AG04450 (cell line): Measurements from ENCODE around the gene SVOP. TPM values are rescaled to one million over a fixed set of nuclear protein-coding genes. Genes with fewer than 3 reads are reported as not detected.

Experiments used
- CTCF ChIA-PET: fragments of 300-600, 350-600 bp; formaldehyde crosslinking; extraction: SDS; loops from one replicate; lab custom pipeline; 2022; ENCODE audit warnings: antibody characterized with exemption, inconsistent platforms; lab: Charles Lee
- POLR2A ChIA-PET: fragments of 350-600 bp; formaldehyde crosslinking; extraction: SDS; loops from one replicate; lab custom pipeline; 2021; ENCODE audit warnings: antibody characterized with exemption, inconsistent platforms; lab: Yijun Ruan, JAX
- DNase-seq: peaks from one replicate; pipeline ENCODE4 v3.0.0-alpha.2; 2011; ENCODE audit warnings: low read depth, low spot score
- H3K27ac ChIP-seq: one replicate; pipeline ENCODE4 v1.5.1; 2012; ENCODE audit warnings: low read depth, low read length, control low read depth
- H3K27me3 ChIP-seq: one replicate; pipeline ENCODE4 v1.6.0; 2012; ENCODE audit warnings: low read length; ENCODE audit not compliant: control insufficient read depth, insufficient read depth
- H3K4me3 ChIP-seq: 2 replicates; pipeline ENCODE4 v1.5.1; 2011; ENCODE audit warnings: mild to moderate bottlenecking, low read depth, low read length, control low read depth
- H3K9me3 ChIP-seq: 2 replicates; pipeline ENCODE4 v1.5.1; 2012; ENCODE audit warnings: low read length; ENCODE audit not compliant: control insufficient read depth, insufficient read depth
- polyA plus RNA-seq: library from polyadenylated mRNA; depleted of rRNA; stranded (reverse); fragments of >200 nt; gene quantifications from 2 replicates; pipeline ENCODE4 v1.2.3, GENCODE V29; 2011
- TF ChIP-seq, protein P1 (sequence below): IDR thresholded peaks from 2 replicates; pipeline ENCODE4 v1.5.1; 2011; ENCODE audit warnings: low read depth, low read length, control low read depth, inconsistent platforms

The SVOP gene
- polyA plus RNA-seq, 1 experiment, result not detected

DNA sequence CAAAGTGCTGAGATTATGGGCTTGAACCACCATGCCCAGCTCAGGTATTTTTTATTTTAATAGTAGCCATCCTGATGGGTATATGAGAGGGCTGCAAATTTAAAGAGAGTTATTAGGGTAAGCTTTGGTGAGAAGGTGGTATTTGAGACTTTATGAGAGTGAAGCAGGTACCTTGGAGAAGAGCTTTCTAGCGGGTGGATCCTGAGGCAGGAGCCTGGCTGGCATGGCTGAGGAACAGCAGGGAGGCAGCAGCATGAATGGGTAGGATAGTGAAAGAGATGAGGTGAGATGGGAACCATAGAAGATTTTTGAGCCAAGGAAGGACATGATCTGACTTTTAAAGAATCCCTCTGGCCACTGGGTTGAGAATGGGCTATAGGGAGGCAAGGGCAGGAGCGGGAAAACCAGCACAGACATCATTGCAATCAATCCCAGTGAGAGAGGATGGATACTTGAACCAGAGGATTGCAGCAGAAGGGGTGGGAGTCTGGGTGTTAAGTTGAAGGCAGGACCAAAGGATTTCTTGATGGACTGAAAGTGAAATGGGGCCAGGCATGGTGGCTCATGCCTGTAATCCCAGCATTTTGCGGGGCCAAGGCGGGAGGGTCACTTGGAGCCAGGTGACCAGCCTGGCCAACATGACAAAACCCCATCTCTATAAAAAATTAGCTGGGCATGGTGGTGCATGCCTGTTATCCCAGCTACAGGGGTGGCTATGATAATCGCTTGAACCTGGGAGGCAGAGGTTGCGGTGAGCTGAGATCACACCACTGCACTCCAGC lies 5.7 kb downstream of the SVOP start:
- POLR2A ChIA-PET, result no interaction called here
- TF ChIP-seq, protein P1, sequence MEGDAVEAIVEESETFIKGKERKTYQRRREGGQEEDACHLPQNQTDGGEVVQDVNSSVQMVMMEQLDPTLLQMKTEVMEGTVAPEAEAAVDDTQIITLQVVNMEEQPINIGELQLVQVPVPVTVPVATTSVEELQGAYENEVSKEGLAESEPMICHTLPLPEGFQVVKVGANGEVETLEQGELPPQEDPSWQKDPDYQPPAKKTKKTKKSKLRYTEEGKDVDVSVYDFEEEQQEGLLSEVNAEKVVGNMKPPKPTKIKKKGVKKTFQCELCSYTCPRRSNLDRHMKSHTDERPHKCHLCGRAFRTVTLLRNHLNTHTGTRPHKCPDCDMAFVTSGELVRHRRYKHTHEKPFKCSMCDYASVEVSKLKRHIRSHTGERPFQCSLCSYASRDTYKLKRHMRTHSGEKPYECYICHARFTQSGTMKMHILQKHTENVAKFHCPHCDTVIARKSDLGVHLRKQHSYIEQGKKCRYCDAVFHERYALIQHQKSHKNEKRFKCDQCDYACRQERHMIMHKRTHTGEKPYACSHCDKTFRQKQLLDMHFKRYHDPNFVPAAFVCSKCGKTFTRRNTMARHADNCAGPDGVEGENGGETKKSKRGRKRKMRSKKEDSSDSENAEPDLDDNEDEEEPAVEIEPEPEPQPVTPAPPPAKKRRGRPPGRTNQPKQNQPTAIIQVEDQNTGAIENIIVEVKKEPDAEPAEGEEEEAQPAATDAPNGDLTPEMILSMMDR, result no peak
- CTCF ChIA-PET, result no interaction called here

DNA sequence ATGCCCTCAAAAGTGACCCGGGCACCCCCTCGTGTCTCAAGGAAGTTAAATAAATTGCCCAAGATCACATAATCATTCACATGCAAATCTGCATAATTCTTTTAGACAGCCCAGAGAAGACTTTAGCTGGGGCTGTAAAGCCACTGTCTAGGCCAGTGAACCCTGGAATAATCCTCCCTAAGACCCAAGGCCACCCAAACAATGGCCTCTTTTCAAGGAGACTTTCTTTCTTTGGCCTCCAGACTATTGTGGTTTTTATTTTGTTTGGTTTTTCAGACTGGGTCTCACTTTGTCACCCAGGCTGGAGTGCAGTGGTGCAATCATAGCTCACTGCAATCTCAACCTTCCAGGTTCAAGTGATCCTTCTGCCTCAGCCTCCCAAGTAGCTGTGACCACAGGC lies 10.6 kb downstream of the SVOP start:
- no peak for DNase-seq
- ChIA-PET CTCF (no interaction called here), POLR2A (no interaction called here)
- H3K4me3 ChIP-seq, result no peak overlapping the region
- H3K27ac ChIP-seq, result no peak overlapping the region
- H3K9me3 ChIP-seq, result no peaks in the 10 kb centered on the region
- TF ChIP-seq, protein P1, result no peak
- no peaks in the 10 kb centered on the region for H3K27me3 ChIP-seq

More for the DNA sequence above, 5.7 kb downstream of the SVOP start:
- Histone ChIP-seq H3K27me3 (no peaks in the 10 kb centered on the region), H3K4me3 (no peak overlapping the region), H3K27ac (no peak overlapping the region), H3K9me3 (no peaks in the 10 kb centered on the region)
- no peak for DNase-seq

DNA sequence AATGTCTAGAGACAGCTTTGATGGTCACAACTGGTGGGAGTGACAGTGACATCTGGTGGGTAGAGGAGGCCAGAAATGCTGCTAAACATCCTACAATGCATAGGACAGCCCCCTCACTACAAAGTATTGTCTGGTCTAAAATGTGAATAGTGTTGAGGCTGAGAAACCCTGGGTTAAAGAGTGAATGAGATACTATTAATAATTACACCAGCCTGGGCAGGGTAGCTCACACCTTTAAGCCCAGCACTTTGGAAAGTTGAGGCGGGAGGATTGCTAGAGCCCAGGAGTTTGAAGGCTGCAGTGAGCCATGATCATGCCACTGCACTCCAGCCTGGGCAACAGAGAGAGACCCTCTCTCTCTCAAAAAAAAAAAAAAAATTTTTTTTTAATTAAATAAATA lies 11.1 kb downstream of the SVOP start:
- ChIA-PET POLR2A (no interaction called here), CTCF (no interaction called here)
- DNase-seq, result no peak
- Histone ChIP-seq H3K27ac (no peak overlapping the region), H3K27me3 (peaks cover 3% of the 10 kb centered on the region), H3K9me3 (no peaks in the 10 kb centered on the region), H3K4me3 (no peak overlapping the region)
- TF ChIP-seq, protein P1, result no peak

DNA sequence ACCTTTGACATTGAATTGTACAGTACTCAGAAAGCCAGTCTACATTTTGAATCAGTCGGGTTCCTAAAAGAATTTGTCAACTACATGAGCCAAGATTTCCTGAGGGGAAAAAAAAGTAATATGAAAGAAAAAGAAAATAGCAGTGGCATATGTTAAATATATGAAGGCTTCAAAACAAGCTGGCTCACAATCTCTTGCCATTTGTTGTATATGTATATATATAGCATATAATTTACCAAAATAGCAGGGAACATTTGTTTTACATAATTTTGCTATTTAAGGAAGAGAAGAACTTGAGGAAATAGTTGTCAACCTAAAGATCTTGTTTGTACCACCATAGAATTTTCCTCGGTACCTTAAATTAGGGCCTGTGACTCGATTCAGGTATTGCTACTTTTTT lies 16.9 kb downstream of the SVOP start:
- Histone ChIP-seq H3K27ac (no peak overlapping the region), H3K27me3 (peaks cover 3% of the 10 kb centered on the region), H3K9me3 (no peaks in the 10 kb centered on the region), H3K4me3 (no peak overlapping the region)
- ChIA-PET CTCF (no interaction called here), POLR2A (no interaction called here)
- TF ChIP-seq, protein P1, result no peak
- DNase-seq, result no peak

DNA sequence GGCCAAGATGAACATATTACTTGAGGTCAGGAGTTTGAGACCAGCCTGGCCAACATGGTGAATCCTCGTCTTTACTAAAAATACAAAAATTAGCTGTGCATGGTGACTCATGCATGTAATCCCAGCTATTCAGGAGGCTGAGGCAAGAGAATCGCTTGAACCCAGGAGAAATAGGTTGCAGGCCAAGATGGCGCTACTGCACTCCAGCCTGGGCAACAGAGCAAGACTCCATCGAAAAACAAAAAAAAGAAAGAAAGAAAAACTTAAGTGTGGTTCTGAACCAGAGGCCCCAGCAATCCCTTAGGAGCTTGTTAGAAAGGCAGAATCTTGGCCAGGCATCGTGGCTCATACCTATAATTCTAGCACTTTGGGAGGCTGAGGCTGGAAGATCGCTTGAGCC lies 24.5 kb downstream of the SVOP start:
- CTCF ChIA-PET, result no interaction called here
- TF ChIP-seq, protein P1, result no peak
- POLR2A ChIA-PET, result no interaction called here
- Histone ChIP-seq H3K27me3 (no peaks in the 10 kb centered on the region), H3K4me3 (no peak overlapping the region), H3K9me3 (no peaks in the 10 kb centered on the region), H3K27ac (no peak overlapping the region)
- no peak for DNase-seq
